Stimulated activated CD4-positive, alpha-beta T cell treated with anti-CD3 and anti-CD28 coated beads, TNF-alpha, amount 100 ng/mL, for 1 hour (primary cell): ENCODE results near the gene NME1.
"Not testable (repeated sequence)": the region's sequence is repeated elsewhere in the genome, so short reads cannot be mapped to it uniquely, and the experiment has no call there.

Experiments
- DNase-seq, 3 donors: peaks; one replicate each; pipeline ENCODE4 v3.0.0-alpha.2; 2020; ENCODE audit warnings: low read depth in 3 of 3, low spot score in 1 of 3

Gene NME1

DNA sequence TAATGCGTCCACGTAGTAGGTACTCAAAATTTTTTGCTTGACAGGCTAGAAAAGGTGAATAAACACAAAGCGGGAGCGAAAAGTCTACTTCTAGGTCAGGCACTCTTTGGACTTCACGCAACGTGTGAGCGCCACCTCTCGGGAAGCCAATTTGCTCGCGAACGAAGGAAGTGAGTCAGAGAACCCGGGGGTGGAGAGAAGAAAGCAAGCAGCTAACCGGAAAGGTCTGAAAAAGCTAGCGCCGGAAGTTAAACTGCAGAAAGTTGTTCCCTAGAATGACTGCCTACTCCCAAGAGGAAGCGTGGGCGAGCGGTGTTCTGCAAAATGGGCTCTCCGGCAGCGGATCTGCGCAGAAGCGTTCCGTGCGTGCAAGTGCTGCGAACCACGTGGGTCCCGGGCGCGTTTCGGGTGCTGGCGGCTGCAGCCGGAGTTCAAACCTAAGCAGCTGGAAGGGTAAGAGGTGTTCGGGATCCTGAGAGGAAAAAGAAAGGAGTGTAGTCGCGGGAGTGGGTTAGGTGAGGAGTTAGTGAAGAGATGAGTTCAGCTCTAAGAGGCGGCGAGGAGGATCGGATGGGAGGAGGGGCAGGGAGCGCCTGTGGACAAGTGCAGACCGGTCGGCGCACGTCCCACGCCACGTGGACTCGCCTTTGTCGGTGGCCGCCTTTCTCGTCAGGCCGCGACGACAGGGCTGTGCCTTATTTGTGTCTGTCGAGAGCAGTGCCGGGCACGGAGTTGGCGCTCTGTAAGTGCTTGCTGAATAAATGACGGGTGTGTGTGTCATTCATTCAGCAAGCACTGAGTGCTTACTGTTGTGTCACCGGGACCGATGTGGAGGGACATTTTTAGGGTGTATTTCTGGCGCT, at the start of gene NME1:
NME1 (plus strand) TSS at position 350 of the 863 bp plus-strand sequence. CDS start 2,096 bp downstream, outside the sequence.
- peak; percentile 91 to 98 (median 96) for DNase-seq

DNA sequence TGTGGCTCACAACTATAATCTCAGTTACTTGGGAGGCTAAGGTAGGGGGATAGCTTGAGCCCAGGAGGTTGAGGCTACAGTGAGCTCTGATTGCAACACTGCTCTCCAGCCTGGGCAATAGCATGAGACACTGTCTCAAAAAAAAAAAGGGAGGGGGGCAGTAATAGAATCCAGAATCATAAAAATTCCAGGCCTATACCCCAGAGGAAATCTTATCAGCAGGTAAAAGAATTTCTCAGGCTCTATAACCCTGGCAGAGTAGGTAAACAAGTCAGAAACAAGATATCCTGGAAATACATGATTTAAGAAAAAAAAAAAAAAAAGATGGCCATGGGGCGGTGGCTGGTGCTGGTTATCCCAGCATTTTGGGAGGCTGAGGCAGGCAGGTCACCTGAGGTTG, 45.6 kb upstream of the NME1 start:
- no peak for DNase-seq

DNA sequence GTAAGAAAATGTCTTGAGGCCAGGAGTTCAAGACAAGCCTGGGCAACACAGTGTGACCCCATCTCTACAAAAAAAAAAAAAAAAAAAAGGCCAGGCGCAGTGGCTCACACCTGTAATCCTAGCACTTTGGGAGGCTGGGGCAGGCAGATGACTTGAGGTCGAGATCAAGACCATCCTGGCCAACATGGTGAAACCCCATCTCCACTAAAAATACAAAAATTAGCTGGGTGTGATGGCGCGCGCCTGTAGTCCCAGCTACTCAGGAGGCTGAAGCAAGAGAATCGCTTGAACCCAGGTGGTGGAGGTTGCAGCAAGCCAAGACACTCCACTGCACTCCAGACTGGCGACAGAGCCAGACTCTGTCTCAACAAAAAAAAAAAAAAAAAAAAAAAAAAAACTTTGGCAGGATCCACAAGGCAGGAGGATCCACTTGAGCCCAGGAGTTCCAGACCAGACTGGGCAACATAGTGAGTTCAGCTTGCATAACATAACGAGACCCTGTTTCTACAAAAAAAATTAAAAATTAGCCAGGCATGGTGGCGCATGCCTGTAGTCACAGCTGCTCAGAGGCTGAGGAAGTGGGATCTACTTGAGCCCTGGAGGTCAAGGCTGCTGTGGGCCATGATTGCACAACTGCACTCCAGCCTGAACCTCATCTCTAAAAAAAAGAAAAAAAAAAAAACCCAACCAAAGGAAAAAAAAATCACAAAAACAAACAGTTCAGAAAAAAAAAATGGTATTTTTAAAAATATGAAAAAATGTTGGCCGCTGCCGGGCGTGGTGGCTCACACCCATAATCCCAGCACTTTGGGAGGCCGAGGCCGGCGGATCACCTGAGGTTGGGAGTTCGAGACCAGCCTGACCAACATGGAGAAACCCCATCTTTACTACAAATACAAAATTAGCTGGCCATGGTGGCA, 40.8 kb upstream of the NME1 start:
- DNase-seq = not testable (repeated sequence)

DNA sequence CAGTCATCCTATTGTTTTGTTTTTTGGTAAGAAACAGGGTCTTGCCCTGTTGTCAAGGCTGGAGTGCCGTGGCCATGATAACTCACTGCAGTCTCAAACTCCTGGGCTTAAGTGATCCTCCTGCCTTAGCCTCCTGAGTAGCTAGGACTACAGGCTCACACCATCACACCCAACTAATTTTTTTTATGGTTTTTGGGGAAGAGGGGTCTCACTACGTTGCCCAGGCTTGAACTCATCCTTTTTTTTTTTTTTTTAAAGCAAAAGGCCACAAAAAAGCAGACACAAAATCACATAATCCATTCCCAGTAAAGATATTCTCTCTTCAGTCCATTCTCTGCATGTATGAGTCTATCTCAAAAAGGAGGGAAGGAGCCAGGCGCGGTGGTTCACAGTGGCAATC, 38.2 kb upstream of the NME1 start:
- no peak for DNase-seq

DNA sequence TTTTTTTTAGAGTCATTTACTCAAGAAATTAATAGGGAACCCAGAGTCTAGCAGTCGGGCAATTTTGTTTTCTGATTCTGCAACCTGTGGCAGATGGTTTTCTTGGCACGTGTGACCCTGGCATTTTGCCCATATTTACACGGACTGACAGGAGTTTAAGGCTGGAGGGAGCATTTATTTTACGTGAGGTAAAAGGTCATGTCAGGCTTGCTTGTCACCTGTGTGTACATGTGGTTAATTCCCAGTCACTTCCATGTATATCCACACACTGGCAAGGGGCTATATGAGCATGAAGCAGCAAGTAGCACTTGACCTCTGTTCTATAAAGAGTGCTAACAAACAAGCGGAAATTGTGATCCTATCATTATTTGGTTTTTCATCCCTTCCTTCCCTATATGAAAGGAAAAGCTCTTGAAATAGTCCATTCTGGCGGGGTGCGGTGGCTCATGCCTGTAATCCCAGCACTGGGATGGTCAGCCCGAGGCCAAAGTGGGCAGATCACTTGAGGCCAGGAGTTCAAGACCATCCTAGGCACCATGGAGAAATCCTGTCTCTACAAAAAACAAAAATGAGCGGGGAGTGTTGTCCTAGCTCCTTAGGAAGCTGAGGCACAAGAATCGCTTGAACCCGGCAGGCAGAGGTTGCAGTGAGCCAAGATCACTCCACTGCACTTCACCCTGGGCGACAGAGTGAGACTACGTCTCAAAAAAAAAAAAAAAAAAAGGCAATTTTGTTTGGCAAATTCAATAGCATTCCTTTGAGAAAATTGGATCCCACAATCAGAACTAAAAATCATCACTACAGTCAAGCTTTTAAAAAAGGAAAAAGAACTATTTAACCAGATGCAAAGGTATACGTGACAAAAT, 34.8 kb upstream of the NME1 start:
- no peak for DNase-seq

DNA sequence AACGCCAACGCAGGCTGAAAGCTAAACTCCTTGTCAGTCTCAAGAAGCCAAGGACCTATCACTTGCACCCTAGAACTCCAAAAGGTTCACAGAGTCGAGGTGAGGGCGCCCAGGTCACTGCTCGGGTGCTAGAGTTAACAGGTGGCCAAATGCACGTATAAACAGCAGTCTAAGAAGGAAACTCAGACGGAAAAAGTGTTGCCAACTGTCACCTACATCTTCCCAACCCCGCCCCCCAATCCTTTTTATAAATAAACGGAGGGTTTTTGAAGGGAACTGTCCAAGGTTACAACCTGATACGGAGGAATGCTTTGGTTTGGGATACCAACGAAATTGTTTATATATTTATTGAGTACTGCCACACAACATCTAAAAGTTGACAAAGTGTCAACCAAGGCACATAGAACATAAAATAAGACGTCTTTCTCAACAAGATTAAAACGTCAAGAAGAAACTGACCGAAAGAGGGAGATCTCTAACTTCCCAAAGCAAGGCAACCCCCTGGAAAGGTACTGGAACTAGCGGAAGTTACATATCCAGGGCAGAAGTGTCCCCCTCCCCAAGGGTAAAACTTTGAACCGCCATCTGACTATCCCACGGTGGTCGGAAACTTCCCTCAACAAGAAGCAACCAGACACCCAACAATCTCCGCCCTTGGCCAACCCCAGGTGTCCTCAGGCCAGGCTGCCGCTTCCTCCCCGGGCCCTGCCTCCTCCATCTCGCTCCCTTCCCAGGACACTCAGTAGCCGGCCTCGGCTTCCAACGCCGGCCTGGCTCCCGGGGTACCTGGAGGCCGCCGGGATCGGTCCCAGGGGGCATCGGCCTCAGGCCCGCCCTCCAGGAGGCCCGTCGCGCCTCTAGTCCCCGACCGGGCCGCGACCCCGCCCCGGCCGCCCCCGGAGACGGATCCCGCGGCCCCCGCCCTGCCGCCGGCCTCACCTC, 33.7 kb upstream of the NME1 start:
- DNase-seq = peak in 2 of 3 donors; percentile 4 to 13

DNA sequence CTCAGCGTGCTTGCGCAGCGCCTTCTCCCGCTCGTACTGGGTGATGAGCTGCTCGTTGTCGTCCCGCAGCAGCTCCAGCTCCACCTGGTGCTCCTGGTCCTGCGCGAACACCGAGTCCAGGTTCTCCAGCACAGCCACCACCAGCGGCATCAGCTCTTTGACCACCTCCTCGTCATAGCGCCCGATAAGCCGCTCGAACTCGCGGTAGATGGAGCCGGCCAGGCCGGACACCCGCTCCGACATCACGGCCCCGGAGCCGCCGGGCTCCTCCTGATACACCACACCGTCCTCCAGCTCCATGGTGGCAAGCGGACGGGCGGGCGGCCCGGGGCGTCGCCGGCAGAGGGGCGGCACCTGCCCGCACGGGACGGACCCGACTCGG, 33.0 kb upstream of the NME1 start:
- DNase-seq = peak in 1 of 3 donors; percentile 5

DNA sequence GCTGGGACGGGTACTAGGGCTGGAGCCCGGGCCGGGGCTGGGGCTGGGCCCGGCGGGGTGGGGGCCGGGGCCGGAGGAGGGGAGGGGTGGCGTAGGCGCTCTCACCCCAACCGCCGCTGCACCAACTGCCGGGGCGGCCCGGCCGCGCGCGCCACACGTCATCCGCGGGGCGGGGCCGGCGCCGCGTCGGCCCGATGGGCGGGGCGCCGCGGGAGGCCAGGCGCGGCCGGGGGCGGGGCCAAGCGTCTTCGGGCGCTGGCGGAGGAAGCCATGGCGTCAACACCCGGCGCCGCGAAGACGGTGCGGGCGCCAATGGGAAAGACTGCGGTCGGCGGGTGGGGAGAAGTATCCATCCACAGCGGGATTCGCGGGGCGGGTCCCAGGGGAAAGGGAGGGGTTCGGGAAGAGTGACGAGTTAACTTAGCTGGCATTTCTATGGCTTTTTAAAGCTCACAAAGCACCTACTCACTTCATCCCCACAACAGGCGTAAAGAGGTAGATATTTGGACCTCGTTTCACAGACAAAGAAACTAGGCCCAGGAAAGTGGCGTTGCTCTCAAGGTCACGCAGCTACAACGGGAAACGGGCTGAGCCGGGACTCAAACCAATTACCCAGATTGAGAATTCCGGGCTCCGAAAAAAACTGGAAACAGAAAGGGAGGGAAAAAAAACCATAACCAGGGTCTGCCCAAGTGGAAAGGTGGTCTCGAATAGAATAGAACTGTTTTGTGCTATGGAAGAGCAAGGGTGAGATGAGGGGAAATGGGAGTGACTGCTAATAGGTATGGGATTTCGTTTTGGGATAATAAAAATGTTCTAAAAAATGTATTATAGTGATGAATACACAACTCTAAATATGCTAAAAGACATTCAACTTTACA, 32.4 kb upstream of the NME1 start, which contains the start of gene SPAG9:
SPAG9 (minus strand) TSS at position 130 of the 881 bp plus-strand sequence. CDS start 212 bp downstream, outside the sequence.
- DNase-seq = peak; percentile 79 to 82 (median 80)

DNA sequence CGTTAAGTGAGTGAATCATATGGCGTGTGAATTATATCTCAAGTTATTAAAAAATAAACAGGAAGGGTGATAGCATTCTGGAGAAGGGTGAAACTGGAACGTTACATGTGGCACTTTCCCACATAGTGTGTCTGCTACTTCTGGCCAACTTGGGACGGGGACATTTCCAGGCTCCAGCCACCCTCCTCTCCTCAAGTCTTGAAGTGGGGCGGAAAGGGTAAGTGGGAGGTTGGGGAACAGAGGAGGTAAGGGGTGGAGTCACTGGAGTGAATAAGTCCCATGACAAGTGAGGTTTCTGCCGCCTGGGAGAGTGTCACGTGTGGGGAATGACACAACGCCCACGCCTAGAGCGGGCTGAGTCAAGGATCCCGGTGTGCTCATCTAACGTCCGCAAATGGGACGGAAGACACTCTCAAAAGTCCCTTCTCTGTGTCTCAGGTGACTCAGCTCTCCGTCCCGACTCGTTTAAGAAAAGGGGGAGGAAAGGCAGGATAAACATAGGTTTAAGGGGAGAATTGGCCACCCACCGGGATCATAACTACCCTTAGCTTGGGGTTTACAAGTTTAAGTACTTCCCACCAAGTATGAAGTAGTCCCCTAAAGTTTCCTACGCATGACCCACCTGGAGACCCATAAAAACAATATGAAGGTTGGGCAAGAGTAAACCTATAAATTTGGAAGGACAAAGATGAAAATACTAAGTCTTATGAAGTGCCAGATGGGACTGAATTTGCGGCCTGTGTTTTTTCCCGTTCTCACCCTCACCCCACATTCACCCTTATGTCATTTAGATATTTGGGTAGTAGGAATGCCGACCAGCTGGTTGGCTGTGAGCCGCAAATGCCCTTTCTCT, 31.5 kb upstream of the NME1 start:
- DNase-seq = peak; percentile 64 to 75 (median 67)

DNA sequence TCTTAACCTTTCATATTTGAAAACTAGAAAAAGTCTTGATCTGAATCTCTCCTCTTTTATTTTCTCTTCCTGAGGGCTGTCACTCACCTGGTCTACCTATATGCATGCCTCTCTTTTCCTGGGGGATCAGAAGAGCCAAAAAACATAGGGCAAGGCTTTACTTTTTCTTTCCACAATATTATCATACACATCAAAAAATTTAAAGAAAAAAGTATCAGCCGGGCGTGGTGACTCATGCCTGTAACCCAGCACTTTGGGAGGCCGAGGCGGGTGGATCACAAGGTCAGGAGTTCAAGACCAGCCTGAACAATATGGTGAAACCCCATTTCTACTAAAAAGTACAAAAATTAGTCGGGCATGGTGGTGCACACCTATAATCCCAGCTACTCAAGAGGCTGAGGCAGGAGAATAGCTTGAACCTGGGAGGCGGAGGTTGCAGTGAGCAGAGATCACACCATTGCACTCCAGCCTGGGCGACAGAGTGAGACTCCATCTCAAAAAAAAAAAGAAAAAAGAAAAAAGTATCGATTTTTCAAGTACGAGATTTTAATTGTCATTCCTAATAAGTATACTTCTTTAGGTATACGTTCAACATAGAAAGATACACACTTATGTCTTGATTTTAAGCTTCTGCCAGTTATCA, 30.8 kb upstream of the NME1 start:
- not testable (repeated sequence) for DNase-seq

DNA sequence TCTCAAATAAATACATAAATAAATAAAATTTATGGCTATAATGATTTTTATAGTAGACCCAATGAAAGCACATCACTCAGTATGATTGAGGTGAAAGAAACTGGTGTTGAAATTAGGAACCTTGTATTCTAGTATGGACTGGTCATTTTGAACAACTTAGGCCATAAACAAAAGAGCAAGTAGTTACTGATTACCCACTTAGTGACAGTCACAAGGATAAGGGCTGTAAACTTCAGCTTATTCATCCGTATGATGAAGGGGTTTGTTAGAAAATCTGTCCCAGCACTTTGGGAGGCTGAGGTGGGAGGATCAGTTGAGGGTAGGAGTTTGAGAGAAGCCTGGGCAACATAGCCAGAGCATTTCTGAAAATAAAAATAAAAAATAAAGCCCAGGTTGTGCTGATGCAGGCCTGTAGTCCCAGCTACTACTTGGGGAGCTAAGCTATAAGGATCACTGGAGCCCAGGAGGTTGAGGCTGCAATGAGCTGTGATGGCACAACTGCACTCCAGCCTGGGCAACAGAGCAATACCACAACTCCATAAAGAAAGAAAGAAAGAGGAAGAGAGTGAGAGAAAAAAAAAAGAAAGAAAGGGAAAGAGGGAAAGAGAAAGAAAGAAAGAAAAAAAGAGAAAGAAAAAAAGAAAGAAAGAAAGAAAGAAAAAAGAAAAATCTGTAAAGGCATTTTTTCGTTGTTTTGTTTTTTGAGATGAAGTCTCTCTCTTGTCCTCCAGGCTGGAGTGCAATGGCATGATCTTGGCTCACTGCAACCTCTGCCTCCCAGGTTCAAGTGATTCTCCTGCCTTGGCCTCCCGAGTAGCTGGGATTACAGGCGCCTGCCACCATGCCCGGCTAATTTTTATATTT, 28.5 kb upstream of the NME1 start:
- DNase-seq = no peak

DNA sequence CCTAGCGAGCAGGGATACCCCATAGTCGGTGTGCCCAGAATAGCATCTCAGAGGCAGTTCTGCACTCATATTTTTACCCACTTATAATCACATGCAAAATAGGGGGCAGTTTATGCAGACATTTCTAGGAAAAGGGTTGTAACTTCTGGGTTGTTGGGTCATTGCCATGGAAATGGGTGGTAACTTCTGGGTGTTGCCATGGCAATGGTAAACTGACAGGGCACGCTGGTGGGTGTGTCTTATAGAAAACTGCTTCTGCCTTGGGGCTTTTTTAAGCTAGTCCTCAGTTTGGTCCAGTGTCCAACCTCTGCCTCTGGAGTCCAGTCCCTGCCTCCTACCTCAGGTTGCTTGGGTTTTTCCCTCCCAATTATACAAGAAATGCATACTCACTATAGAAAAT, 25.3 kb upstream of the NME1 start:
- no peak for DNase-seq

DNA sequence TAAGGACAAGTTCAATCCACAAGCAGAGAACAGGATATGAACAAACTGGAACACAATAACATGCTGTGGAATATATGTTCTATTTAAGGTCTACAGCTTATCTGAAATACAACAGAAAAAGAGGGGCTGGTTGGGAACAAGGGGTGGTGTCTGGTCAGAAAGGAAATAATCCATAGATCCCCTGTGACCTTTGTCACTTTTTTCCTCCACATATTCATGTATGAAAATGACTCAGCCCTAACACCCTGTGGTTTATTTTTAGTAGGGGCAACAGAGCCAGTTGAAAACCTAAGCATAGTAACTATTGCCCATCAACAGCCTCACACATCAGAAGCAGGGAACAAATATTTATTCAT, 20.4 kb upstream of the NME1 start:
- no peak for DNase-seq

DNA sequence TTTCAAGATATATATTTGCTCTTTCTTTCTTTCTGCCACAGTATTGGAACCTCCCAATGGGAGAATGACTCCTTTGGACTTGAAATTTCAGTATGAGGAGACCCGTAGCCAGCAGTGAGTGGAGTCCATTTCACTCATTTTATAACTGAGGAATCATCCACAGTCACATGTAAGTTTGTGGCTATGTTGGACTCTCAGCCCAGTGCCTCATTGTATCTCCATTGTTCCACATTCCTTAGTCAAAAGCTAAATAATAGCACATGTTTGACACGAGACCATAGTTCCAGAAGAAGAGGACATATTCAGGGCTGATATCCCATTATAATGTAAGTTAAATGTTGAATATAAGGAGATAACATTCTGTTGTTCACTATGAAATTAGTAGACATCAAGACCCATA, 20.0 kb upstream of the NME1 start:
- no peak for DNase-seq

DNA sequence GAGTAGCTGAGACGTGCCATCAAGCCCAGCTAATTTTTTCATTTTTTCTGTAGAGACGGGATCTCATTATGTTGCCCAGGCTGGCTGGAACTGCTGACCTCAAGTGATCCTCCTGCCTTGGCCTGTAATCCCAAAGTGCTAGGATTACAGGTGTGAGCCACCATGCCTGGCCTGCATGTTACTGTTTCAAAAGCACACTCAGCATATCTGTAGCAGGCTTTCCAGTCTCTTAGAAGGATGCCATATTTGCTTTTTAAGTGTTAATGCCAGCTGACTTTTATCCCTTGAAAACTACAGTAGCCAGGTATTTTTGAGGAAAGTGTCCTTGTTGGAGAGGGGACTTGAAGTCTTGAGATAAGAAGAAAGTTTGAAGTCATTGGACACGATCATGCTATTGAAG, 17.4 kb upstream of the NME1 start:
- no peak for DNase-seq

DNA sequence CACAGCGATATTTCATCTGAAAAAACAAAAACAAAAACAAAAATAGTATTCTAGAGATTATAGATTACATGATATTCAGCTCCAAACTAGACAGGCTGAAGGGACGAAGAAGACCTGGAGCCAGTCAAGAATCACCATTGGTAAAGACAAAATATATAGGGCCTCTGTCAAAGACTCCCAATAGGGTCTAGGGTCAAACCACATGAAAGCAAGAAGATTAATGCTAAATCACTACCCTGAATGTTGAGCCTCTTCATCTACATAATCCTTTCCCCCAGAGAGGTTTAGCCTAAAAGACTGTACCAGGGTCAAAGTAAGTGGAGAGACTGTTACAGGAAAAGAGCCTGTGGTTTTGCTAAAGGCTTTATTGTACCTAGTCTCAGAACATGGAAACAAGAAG, 10.8 kb upstream of the NME1 start:
- DNase-seq = no peak
